ENCODE results near the gene PCDHB10. TPM values are rescaled to one million over a fixed set of nuclear protein-coding genes. Genes with fewer than 3 reads are reported as not detected.

The PCDHB10 gene
- total RNA-seq, 1 experiment from 2014 or later: 0.40 TPM

DNA sequence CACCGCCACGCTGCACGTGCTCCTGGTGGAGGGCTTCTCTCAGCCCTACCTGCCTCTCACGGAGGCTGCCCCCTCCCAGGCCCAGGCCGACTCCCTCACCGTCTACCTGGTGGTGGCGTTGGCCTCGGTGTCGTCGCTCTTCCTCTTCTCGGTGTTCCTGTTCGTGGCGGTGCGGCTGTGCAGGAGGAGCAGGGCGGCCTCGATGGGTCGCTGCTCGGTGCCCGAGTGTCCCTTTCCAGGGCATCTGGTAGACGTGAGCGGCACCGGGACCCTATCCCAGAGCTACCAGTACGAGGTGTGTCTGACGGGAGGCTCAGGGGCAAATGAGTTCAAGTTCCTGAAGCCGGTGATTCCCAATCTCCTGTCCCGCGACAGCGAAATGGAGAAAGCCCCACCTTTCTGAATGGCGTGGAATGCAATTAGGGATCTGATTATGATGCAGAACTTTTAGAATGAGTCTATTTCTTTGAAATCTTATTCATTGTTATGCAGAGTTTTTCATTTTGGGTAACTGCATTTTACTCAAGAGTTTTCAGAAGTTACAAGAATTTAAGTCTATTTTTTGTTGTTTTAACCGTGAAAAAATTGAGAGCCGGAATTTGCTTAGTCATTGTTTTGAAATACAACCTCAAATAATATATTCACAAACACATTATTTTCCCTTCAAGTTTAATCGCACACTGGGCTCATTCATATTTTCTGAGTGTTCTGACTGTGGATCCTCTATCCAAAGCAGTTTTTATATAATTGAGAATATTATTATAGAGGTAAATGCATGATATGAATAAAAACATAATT lies 44.6 kb downstream of the PCDHB10 start:
- DNase-seq (ENCODE audit: low read depth): no peak

DNA sequence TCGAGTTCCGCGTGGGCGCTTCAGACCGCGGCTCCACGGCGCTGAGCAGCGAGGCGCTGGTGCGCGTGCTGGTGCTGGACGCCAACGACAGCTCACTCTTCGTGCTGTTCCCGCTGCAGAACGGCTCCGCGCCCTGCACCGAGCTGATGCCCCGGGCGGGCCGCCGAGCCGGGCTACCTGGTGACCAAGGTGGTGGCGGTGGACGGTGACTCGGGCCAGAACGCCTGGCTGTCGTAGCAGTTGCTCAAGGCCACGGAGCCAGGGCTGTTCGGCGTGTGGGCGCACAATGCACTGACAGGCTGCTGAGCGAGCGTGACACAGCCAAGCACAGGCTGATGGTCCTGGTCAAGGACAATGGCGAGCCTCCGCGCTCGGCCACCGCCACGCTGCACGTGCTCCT lies 49.3 kb downstream of the PCDHB10 start:
- no peak for DNase-seq (ENCODE audit: low read depth)

Other genes starting within 250 kb of the PCDHB10 start
- 1.2 and 1.3 TPM in 2 replicates for gene PCDHAC2, start 225.9 kb upstream of the PCDHB10 start, total RNA-seq (2014; rRNA removed; shearing (Covaris generic))
- gene PCDHB1, start 141.0 kb upstream of the PCDHB10 start, total RNA-seq (2014; rRNA removed; shearing (Covaris generic)): 0.06 TPM in 1 of 2 replicates, not detected in the other
- 12.1 and 22.4 TPM in 2 replicates for gene PCDHB2, start 97.7 kb upstream of the PCDHB10 start, total RNA-seq (2014; rRNA removed; shearing (Covaris generic))
- 0.11 and 0.24 TPM in 2 replicates for gene PCDHB3, start 91.9 kb upstream of the PCDHB10 start, total RNA-seq (2014; rRNA removed; shearing (Covaris generic))
- gene PCDHB4, start 70.5 kb upstream of the PCDHB10 start, total RNA-seq (2014; rRNA removed; shearing (Covaris generic)): 0.51 TPM in 2 replicates
- gene PCDHB5, start 57.1 kb upstream of the PCDHB10 start, total RNA-seq (2014; rRNA removed; shearing (Covaris generic)): 20.6 and 21.7 TPM in 2 replicates
- gene PCDHB6, start 42.3 kb upstream of the PCDHB10 start, total RNA-seq (2014; rRNA removed; shearing (Covaris generic)): 0.69 and 2.9 TPM in 2 replicates
- gene PCDHB7, start 19.7 kb upstream of the PCDHB10 start, total RNA-seq (2014; rRNA removed; shearing (Covaris generic)): 2.6 and 3.9 TPM in 2 replicates
- gene PCDHB8, start 14.6 kb upstream of the PCDHB10 start, total RNA-seq (2014; rRNA removed; shearing (Covaris generic)): 6.7 and 8.3 TPM in 2 replicates
- gene PCDHB16, start 10.0 kb upstream of the PCDHB10 start, total RNA-seq (2014; rRNA removed; shearing (Covaris generic)): 4.3 and 4.8 TPM in 2 replicates
- 0.40 and 1.6 TPM in 2 replicates for gene PCDHB9, start 5.2 kb upstream of the PCDHB10 start, total RNA-seq (2014; rRNA removed; shearing (Covaris generic))
- gene PCDHB11, start 7.3 kb downstream of the PCDHB10 start, total RNA-seq (2014; rRNA removed; shearing (Covaris generic)): 0.40 and 1.1 TPM in 2 replicates
- gene PCDHB12, start 16.4 kb downstream of the PCDHB10 start, total RNA-seq (2014; rRNA removed; shearing (Covaris generic)): 2.1 and 3.6 TPM in 2 replicates
- gene PCDHB13, start 21.6 kb downstream of the PCDHB10 start, total RNA-seq (2014; rRNA removed; shearing (Covaris generic)): 1.7 and 2.1 TPM in 2 replicates
- gene PCDHB14, start 31.0 kb downstream of the PCDHB10 start, total RNA-seq (2014; rRNA removed; shearing (Covaris generic)): 1.0 and 1.5 TPM in 2 replicates
- 0.21 and 0.86 TPM in 2 replicates for gene PCDHB15, start 53.0 kb downstream of the PCDHB10 start, total RNA-seq (2014; rRNA removed; shearing (Covaris generic))
- gene SLC25A2, start 111.7 kb downstream of the PCDHB10 start, total RNA-seq (2014; rRNA removed; shearing (Covaris generic)): 0.11 and 1.8 TPM in 2 replicates
- 55.5 and 57.7 TPM in 2 replicates for gene TAF7, start 128.4 kb downstream of the PCDHB10 start, total RNA-seq (2014; rRNA removed; shearing (Covaris generic))
- gene PCDHGA1, start 138.2 kb downstream of the PCDHB10 start, total RNA-seq (2014; rRNA removed; shearing (Covaris generic)): 0.18 and 0.34 TPM in 2 replicates
- gene PCDHGA2, start 146.4 kb downstream of the PCDHB10 start, total RNA-seq (2014; rRNA removed; shearing (Covaris generic)): 0.15 and 0.74 TPM in 2 replicates
- gene PCDHGA3, start 151.5 kb downstream of the PCDHB10 start, total RNA-seq (2014; rRNA removed; shearing (Covaris generic)): 0.57 TPM in 1 of 2 replicates, not detected in the other
- 1.4 and 1.5 TPM in 2 replicates for gene PCDHGB1, start 157.7 kb downstream of the PCDHB10 start, total RNA-seq (2014; rRNA removed; shearing (Covaris generic))
- 0.63 and 1.6 TPM in 2 replicates for gene PCDHGA4, start 162.7 kb downstream of the PCDHB10 start, total RNA-seq (2014; rRNA removed; shearing (Covaris generic))
- gene PCDHGB2, start 167.6 kb downstream of the PCDHB10 start, total RNA-seq (2014; rRNA removed; shearing (Covaris generic)): 0.23 and 0.24 TPM in 2 replicates
- 0.23 and 0.39 TPM in 2 replicates for gene PCDHGA5, start 171.8 kb downstream of the PCDHB10 start, total RNA-seq (2014; rRNA removed; shearing (Covaris generic))
- 0.68 and 1.1 TPM in 2 replicates for gene PCDHGB3, start 177.9 kb downstream of the PCDHB10 start, total RNA-seq (2014; rRNA removed; shearing (Covaris generic))
- gene PCDHGA6, start 181.5 kb downstream of the PCDHB10 start, total RNA-seq (2014; rRNA removed; shearing (Covaris generic)): 0.24 and 0.46 TPM in 2 replicates
- 0.06 and 0.42 TPM in 2 replicates for gene PCDHGA7, start 190.4 kb downstream of the PCDHB10 start, total RNA-seq (2014; rRNA removed; shearing (Covaris generic))
- gene PCDHGB4, start 195.3 kb downstream of the PCDHB10 start, total RNA-seq (2014; rRNA removed; shearing (Covaris generic)): 0.06 and 0.09 TPM in 2 replicates
- gene PCDHGA8, start 200.3 kb downstream of the PCDHB10 start, total RNA-seq (2014; rRNA removed; shearing (Covaris generic)): 0.06 TPM in 1 of 2 replicates, not detected in the other
- 0.09 TPM in 1 of 2 replicates, not detected in the other for gene PCDHGB5, start 205.6 kb downstream of the PCDHB10 start, total RNA-seq (2014; rRNA removed; shearing (Covaris generic))
- 1.2 TPM in 1 of 2 replicates, not detected in the other for gene PCDHGA9, start 210.4 kb downstream of the PCDHB10 start, total RNA-seq (2014; rRNA removed; shearing (Covaris generic))
- gene PCDHGB6, start 215.7 kb downstream of the PCDHB10 start, total RNA-seq (2014; rRNA removed; shearing (Covaris generic)): 1.3 and 2.5 TPM in 2 replicates
- gene PCDHGA10, start 220.6 kb downstream of the PCDHB10 start, total RNA-seq (2014; rRNA removed; shearing (Covaris generic)): 0.06 and 0.30 TPM in 2 replicates
- 0.06 and 0.17 TPM in 2 replicates for gene PCDHGB7, start 225.3 kb downstream of the PCDHB10 start, total RNA-seq (2014; rRNA removed; shearing (Covaris generic))
- 15.0 TPM in 2 replicates for gene PCDHGA11, start 228.7 kb downstream of the PCDHB10 start, total RNA-seq (2014; rRNA removed; shearing (Covaris generic))
- not detected in 2 replicates for gene PCDHGA12, start 238.2 kb downstream of the PCDHB10 start, total RNA-seq (2014; rRNA removed; shearing (Covaris generic))